Endodermal cell (in vitro differentiated cells): Measurements from ENCODE around the gene MSH3. TPM values are rescaled to one million over a fixed set of nuclear protein-coding genes. Genes with fewer than 3 reads are reported as not detected.

Experiments
- DNase-seq: peaks from one replicate; pipeline ENCODE4 v3.0.0-alpha.2; 2017
- H3K27ac ChIP-seq: 2 replicates; pipeline ENCODE4 v1.5.1; 2013; ENCODE audit warnings: mild to moderate bottlenecking, low read depth, low read length, moderate library complexity
- H3K27me3 ChIP-seq: 2 replicates; pipeline ENCODE4 v1.6.1; 2013; ENCODE audit warnings: mild to moderate bottlenecking, low read length, moderate library complexity; ENCODE audit not compliant: insufficient read depth, control insufficient read depth, poor library complexity, severe bottlenecking
- H3K36me3 ChIP-seq: 2 replicates; pipeline ENCODE4 v1.7.0; 2013; ENCODE audit warnings: mild to moderate bottlenecking, low read length, moderate library complexity; ENCODE audit not compliant: control insufficient read depth, insufficient read depth
- H3K4me1 ChIP-seq: one replicate; pipeline ENCODE4 v1.7.0; 2013; ENCODE audit warnings: low read length; ENCODE audit not compliant: control insufficient read depth, insufficient read depth
- H3K4me3 ChIP-seq: 2 replicates; pipeline ENCODE4 v1.5.1; 2013; ENCODE audit warnings: mild to moderate bottlenecking, low read length, moderate library complexity
- H3K9ac ChIP-seq: 2 replicates; pipeline ENCODE4 v1.6.1; 2013; ENCODE audit warnings: mild to moderate bottlenecking, low read length, moderate library complexity; ENCODE audit not compliant: poor library complexity, severe bottlenecking; ENCODE audit errors: extremely low read depth
- H3K9me3 ChIP-seq: 2 replicates; pipeline ENCODE4 v1.6.1; 2013; ENCODE audit warnings: mild to moderate bottlenecking, low read length, moderate library complexity; ENCODE audit not compliant: control insufficient read depth
- H3K27ac Mint-ChIP-seq: 2 replicates; pipeline ENCODE4 v1.8.0; 2020; ENCODE audit warnings: mixed read lengths
- H3K27me3 Mint-ChIP-seq: 2 replicates; pipeline ENCODE4 v1.8.0; 2021; ENCODE audit warnings: mild to moderate bottlenecking, mixed read lengths; ENCODE audit not compliant: insufficient read depth
- H3K36me3 Mint-ChIP-seq: 2 replicates; pipeline ENCODE4 v1.8.0; 2020; ENCODE audit warnings: low read depth, mixed read lengths
- H3K4me1 Mint-ChIP-seq: 2 replicates; pipeline ENCODE4 v1.8.0; 2020; ENCODE audit warnings: mixed read lengths
- H3K4me3 Mint-ChIP-seq: 2 replicates; pipeline ENCODE4 v1.8.0; 2020; ENCODE audit warnings: mild to moderate bottlenecking, moderate library complexity, mixed read lengths
- H3K9me3 Mint-ChIP-seq: 2 replicates; pipeline ENCODE4 v1.8.0; 2020; ENCODE audit warnings: mild to moderate bottlenecking, mixed read lengths
- WGBS, 2 experiments: methylation state at CpG; one replicate each; pipeline versions ENCODE4 v1.1.5 to v1.1.7; 2013; ENCODE audit warnings: missing lambda C conversion rate in 2 of 2, mixed read lengths in 1 of 2; ENCODE audit not compliant: insufficient coverage in 1 of 2, insufficient read length in 1 of 2; 5-methylcytosine and 5-hydroxymethylcytosine counted together
- total RNA-seq, 2 donors: library from RNA; stranded (reverse); fragmentation: NEBNext Ultra II Directional in 1 of 2; extraction: Animal tissue kit (Norgen Biotek cat#: 25700) in 1 of 2; gene quantifications; 2 replicates in 1 of 2; 3 replicates in 1 of 2; pipeline ENCODE4 v1.2.1, GENCODE V29; 2021
- TF ChIP-seq, protein P1 (sequence below): fragments of 200-600 bp; sonication (generic); conservative IDR thresholded peaks from 2 replicates; pipeline ENCODE4 v1.5.0; 2021; ENCODE audit warnings: antibody characterized with exemption, mild to moderate bottlenecking

The MSH3 gene
- total RNA-seq, 2 donors from 2014 or later, result 17.3 to 25.2 TPM

DNA sequence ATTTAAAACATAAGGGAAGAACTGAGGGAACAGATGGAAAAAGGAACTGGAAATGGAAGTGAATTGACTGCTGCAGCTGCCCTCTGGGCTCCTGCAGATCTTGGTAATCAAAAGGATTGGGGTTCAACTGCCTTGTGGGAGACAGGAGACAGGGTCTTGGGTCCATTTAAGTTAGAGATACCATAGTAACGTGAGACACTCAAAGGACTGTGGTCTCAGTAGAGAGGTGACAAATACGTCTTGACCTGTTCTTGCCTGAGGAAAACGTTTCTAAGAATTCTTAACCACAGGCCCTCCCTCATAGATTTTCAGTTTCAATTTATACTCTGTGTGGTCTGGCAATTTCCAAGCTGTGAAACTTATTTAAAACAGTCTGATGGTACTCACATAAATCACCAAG, 101.2 kb downstream of the MSH3 start:
- Mint-ChIP-seq H3K36me3 (peaks cover 3% of the 10 kb centered on the region), H3K4me1 (peaks cover 39% of the 10 kb centered on the region), H3K9me3 (no peaks in the 10 kb centered on the region), H3K27me3 (no peaks in the 10 kb centered on the region), H3K27ac (no peak overlapping the region), H3K4me3 (no peak overlapping the region)
- no peak for DNase-seq
- Histone ChIP-seq H3K9me3 (no peaks in the 10 kb centered on the region), H3K4me3 (no peak overlapping the region), H3K9ac (no peak overlapping the region), H3K27me3 (no peaks in the 10 kb centered on the region), H3K4me1 (peaks cover 10% of the 10 kb centered on the region), H3K27ac (peak overlapping the region; percentile 18), H3K36me3 (peaks cover 5% of the 10 kb centered on the region)
- TF ChIP-seq, protein P1, sequence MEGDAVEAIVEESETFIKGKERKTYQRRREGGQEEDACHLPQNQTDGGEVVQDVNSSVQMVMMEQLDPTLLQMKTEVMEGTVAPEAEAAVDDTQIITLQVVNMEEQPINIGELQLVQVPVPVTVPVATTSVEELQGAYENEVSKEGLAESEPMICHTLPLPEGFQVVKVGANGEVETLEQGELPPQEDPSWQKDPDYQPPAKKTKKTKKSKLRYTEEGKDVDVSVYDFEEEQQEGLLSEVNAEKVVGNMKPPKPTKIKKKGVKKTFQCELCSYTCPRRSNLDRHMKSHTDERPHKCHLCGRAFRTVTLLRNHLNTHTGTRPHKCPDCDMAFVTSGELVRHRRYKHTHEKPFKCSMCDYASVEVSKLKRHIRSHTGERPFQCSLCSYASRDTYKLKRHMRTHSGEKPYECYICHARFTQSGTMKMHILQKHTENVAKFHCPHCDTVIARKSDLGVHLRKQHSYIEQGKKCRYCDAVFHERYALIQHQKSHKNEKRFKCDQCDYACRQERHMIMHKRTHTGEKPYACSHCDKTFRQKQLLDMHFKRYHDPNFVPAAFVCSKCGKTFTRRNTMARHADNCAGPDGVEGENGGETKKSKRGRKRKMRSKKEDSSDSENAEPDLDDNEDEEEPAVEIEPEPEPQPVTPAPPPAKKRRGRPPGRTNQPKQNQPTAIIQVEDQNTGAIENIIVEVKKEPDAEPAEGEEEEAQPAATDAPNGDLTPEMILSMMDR, result no peak
- WGBS, 2 experiments, result 85% methylated on average over 3 of the region's 3 CpGs; no CpG with 5 or more reads in 1 of the 2 experiments

DNA sequence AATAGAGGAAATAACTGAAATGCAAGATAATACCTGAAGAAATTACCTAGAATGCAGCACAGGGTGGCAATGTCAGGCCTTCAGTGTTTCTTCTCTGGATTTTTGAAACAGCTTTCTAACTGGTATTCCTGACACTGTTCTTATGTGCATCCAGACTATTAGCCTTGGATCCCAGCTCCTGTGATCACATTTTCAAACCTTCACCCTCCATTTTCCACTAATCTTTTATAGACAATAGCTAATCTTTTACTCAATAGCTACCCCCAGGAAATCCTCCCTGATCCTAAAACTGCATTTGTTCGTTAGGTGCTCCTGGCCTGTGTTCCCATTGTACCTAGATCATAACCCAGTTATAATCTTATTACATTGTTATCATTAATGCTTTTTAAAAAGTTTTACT, 101.8 kb downstream of the MSH3 start:
- Histone ChIP-seq H3K27me3 (no peaks in the 10 kb centered on the region), H3K27ac (no peak overlapping the region), H3K4me1 (peaks cover 10% of the 10 kb centered on the region), H3K36me3 (peaks cover 5% of the 10 kb centered on the region), H3K4me3 (no peak overlapping the region), H3K9me3 (no peaks in the 10 kb centered on the region), H3K9ac (no peak overlapping the region)
- no peak for DNase-seq
- Mint-ChIP-seq H3K27me3 (no peaks in the 10 kb centered on the region), H3K4me1 (peaks cover 33% of the 10 kb centered on the region), H3K36me3 (peaks cover 8% of the 10 kb centered on the region), H3K27ac (no peak overlapping the region), H3K4me3 (no peak overlapping the region), H3K9me3 (no peaks in the 10 kb centered on the region)
- 96% methylated on average over 1 of the region's 1 CpG; no CpG with 5 or more reads in 1 of the 2 experiments for WGBS, 2 experiments
- TF ChIP-seq, protein P1, result no peak

DNA sequence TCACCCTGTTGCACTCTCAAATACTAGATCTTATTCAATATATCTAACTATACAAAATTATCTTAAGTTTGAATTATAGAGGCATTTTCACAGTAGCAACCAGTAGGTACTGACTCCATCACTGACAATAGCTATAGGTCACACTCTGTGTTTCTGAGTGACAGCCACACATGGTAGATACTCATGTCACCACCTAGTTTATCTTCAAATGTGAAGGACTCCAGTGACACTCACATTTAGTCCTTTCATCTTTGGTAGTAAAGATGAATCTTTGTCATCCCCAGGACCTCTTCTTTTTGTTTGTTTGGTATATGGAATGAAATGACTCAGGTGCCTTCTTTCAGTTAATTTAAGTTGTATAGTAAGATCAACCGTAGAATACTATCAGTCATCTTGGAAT, 102.8 kb downstream of the MSH3 start:
- H3K9ac ChIP-seq, result no peak overlapping the region
- Mint-ChIP-seq H3K27me3 (no peaks in the 10 kb centered on the region), H3K9me3 (no peaks in the 10 kb centered on the region), H3K4me3 (no peak overlapping the region), H3K4me1 (peaks cover 33% of the 10 kb centered on the region), H3K36me3 (peaks cover 11% of the 10 kb centered on the region), H3K27ac (no peak overlapping the region)
- H3K27me3 ChIP-seq, result no peaks in the 10 kb centered on the region
- H3K4me3 ChIP-seq, result no peak overlapping the region
- no peak overlapping the region for H3K27ac ChIP-seq
- WGBS, 2 experiments, result 83% methylated on average over 1 of the region's 1 CpG; no CpG with 5 or more reads in 1 of the 2 experiments
- peaks cover 9% of the 10 kb centered on the region for H3K36me3 ChIP-seq
- TF ChIP-seq, protein P1, result no peak
- DNase-seq, result no peak
- H3K9me3 ChIP-seq, result no peaks in the 10 kb centered on the region
- H3K4me1 ChIP-seq, result peaks cover 10% of the 10 kb centered on the region
